Activated CD8-positive, alpha-beta memory T cell treated with anti-CD3 and anti-CD28 coated beads, Interleukin-2, amount 50 U/mL, for 24 hours (primary cell): ENCODE data around the gene NDUFS3.
"Not testable (repeated sequence)": the region's sequence is repeated elsewhere in the genome, so short reads cannot be mapped to it uniquely, and the experiment has no call there.

Experiments used
- DNase-seq: peaks from one replicate; pipeline ENCODE4 v3.0.0-alpha.2; 2020; ENCODE audit errors: extremely low read depth

Gene NDUFS3

GRCh38 chr11:47578524-47579494, at the start of gene NDUFS3, which contains the start of gene KBTBD4:
TSS of gene NDUFS3 (plus strand) at chr11:47579074. CDS start at chr11:47579092, 18 bp downstream.
TSS of gene KBTBD4 (minus strand) at chr11:47578970. CDS start at chr11:47578951, 19 bp downstream.
- peak; percentile 65 for DNase-seq

GRCh38 chr11:47529951-47530350, 48.9 kb upstream of the NDUFS3 start:
- no peak for DNase-seq

GRCh38 chr11:47530721-47531120, 48.2 kb upstream of the NDUFS3 start:
- DNase-seq: not testable (repeated sequence)

- DNase-seq: no peak
Measured at GRCh38 chr11:47531666-47532065, 47.2 kb upstream of the NDUFS3 start.

GRCh38 chr11:47532597-47533213, 46.2 kb upstream of the NDUFS3 start:
- no peak for DNase-seq

GRCh38 chr11:47533690-47534151, 45.2 kb upstream of the NDUFS3 start:
- DNase-seq: no peak

GRCh38 chr11:47534704-47535251, 44.1 kb upstream of the NDUFS3 start:
- DNase-seq: no peak

GRCh38 chr11:47536915-47537314, 42.0 kb upstream of the NDUFS3 start:
- DNase-seq: no peak

- DNase-seq: no peak
Measured at GRCh38 chr11:47538741-47539565, 39.9 kb upstream of the NDUFS3 start.

GRCh38 chr11:47539681-47540039, 39.2 kb upstream of the NDUFS3 start:
- DNase-seq: no peak

- no peak for DNase-seq
Measured at GRCh38 chr11:47541070-47541469, 37.8 kb upstream of the NDUFS3 start.

GRCh38 chr11:47545298-47545697, 33.6 kb upstream of the NDUFS3 start:
- DNase-seq: no peak

GRCh38 chr11:47546274-47546673, 32.6 kb upstream of the NDUFS3 start:
- DNase-seq: not testable (repeated sequence)

GRCh38 chr11:47550288-47551047, 28.4 kb upstream of the NDUFS3 start:
- no peak for DNase-seq

- DNase-seq: no peak
Measured at GRCh38 chr11:47551086-47551485, 27.8 kb upstream of the NDUFS3 start.

GRCh38 chr11:47552056-47552565, 26.8 kb upstream of the NDUFS3 start:
- DNase-seq: no peak

GRCh38 chr11:47552566-47553405, 26.1 kb upstream of the NDUFS3 start, which contains the start of gene CELF1:
TSS of gene CELF1 (minus strand) at chr11:47553132. CDS start at chr11:47499523, 53,609 bp downstream.
- DNase-seq: peak; percentile 83

GRCh38 chr11:47553406-47553743, 25.5 kb upstream of the NDUFS3 start:
- no peak for DNase-seq

GRCh38 chr11:47557004-47557403, 21.9 kb upstream of the NDUFS3 start:
- DNase-seq: not testable (repeated sequence)

- DNase-seq: no peak
Measured at GRCh38 chr11:47558695-47559094, 20.2 kb upstream of the NDUFS3 start.
